Breast epithelium (tissue), 3 donors: ENCODE results near the gene ADD3.

Experiments
- CTCF ChIP-seq, 3 donors: fragments of 450-650 bp; IDR thresholded peaks; one replicate each; pipeline ENCODE4 v1.5.1; 2016 to 2017; ENCODE audit warnings: antibody characterized with exemption in 3 of 3, mild to moderate bottlenecking in 3 of 3, moderate library complexity in 3 of 3
- POLR2A ChIP-seq: fragments of 450-650 bp; IDR thresholded peaks from one replicate; pipeline ENCODE4 v1.6.1; 2016; ENCODE audit warnings: antibody characterized with exemption, mild to moderate bottlenecking, moderate library complexity

- TF ChIP-seq CTCF (IDR thresholded peaks at IDR 0.05) (no peak), POLR2A (no peak)
Observed at GRCh38 chr10:109968953-109969759, 38.6 kb upstream of the ADD3 start.
